ENCODE measurements around the gene LGALS16. TPM values are rescaled to one million over a fixed set of nuclear protein-coding genes. Genes with fewer than 3 reads are reported as not detected.
"Not testable (repeated sequence)": the region's sequence is repeated elsewhere in the genome, so short reads cannot be mapped to it uniquely, and the experiment has no call there.

LGALS16 gene
- total RNA-seq, 2 experiments from 2014 or later: not detected

DNA sequence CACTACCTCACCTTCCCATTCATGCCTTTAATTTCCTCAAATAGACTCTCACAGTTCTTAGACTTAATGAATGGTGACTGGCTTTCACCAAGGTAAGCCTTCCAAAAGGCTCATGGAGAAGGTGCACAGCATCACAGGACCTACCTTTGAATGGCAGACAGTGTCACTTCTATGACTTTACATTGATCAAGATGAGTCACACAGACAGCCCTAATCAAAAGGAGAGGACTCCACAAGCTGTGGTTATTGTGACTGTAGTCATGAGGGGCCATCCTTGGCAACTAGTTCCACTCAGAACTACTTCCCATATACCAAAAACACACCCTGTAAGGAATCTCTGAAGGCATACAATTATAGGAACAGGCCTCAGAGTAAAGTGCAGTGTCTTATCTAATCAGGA, 5.9 kb downstream of the LGALS16 start:
- Mint-ChIP-seq H3K36me3 (no peaks in the 10 kb centered on the region), H3K27ac (no peak overlapping the region), H3K4me3 (no peak overlapping the region), H3K9me3 (peaks cover 2% of the 10 kb centered on the region), H3K4me1 (no peaks in the 10 kb centered on the region), H3K27me3 (peaks cover 14% of the 10 kb centered on the region)
- no peak for DNase-seq

DNA sequence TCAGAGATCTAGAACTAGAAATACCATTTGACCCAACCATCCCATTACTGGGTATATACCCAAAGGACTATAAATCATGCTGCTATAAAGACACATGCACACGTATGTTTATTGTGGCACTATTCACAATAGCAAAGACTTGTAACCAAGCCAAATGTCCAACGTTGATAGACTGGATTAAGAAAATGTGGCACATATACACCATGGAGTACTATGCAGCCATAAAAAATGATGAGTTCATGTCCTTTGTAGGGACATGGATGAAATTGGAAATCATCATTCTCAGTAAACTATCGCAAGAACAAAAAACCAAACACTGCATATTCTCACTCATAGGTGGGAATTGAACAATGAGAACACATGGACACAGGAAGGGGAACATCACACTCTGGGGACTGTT, 14.1 kb downstream of the LGALS16 start:
- not testable (repeated sequence) for H3K36me3 Mint-ChIP-seq, H3K4me3 Mint-ChIP-seq, DNase-seq, H3K27ac Mint-ChIP-seq, H3K4me1 Mint-ChIP-seq, H3K9me3 Mint-ChIP-seq
- peaks cover 33% of the 10 kb centered on the region for H3K27me3 Mint-ChIP-seq

DNA sequence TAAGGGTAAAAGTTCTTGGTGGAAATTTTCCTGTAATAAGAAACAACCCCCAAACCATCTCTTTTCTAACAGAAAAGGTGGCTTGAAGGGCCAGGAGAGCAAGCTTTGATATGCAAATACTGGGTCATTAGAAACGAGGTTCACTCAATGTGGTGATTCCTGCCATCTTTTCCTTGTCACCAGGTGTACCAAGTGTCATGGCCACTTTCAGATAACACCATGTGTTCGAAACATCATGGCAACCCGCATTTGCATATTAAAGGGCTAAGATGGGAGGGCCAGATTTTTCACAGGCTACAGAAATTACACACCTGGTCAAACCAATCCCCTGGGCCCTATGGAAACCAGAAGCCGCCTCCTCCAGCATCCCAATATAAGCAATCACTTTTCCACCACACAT, 15.3 kb downstream of the LGALS16 start:
- H3K4me1 Mint-ChIP-seq: peaks cover 12% of the 10 kb centered on the region

DNA sequence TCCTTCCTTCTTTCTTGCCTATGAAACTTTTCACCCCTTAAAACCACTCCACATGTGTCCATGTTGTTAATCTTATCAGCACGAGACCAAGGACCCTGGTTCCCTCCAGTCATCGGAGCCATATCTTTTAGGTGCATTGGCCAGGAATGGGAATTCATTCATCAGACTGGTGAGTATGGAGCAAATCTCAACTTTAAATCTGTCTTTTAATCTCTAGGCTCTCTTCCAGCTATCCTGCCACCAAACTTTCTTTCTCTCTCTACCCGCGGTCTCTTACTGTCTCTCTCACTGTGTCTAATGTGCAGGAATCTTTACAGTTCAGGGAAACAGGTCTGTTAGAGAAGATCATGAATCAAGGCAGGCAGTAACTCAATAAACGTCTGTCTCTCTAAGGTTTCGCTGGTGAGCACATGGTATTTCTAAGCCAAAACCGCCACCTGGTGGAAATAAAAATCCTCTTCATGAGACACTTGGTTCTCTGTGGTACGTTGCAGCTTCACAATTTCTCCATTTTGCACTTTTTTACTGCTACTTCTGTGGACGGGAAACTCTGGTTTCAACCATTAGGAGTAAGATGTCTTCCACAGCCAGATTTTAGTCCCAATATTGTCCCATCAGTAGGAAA, 16.1 kb downstream of the LGALS16 start:
- H3K27me3 Mint-ChIP-seq: peaks cover 32% of the 10 kb centered on the region
- H3K4me3 Mint-ChIP-seq: no peak overlapping the region
- DNase-seq: peak; percentile 24
- H3K27ac Mint-ChIP-seq: no peak overlapping the region
- no peaks in the 10 kb centered on the region for H3K36me3 Mint-ChIP-seq
- no peaks in the 10 kb centered on the region for H3K9me3 Mint-ChIP-seq
- H3K4me1 Mint-ChIP-seq: peaks cover 15% of the 10 kb centered on the region

More for the DNA sequence above, 15.3 kb downstream of the LGALS16 start:
- no peak for DNase-seq
- Mint-ChIP-seq H3K27me3 (peaks cover 37% of the 10 kb centered on the region), H3K36me3 (no peaks in the 10 kb centered on the region), H3K9me3 (no peaks in the 10 kb centered on the region), H3K27ac (no peak overlapping the region), H3K4me3 (no peak overlapping the region)

DNA sequence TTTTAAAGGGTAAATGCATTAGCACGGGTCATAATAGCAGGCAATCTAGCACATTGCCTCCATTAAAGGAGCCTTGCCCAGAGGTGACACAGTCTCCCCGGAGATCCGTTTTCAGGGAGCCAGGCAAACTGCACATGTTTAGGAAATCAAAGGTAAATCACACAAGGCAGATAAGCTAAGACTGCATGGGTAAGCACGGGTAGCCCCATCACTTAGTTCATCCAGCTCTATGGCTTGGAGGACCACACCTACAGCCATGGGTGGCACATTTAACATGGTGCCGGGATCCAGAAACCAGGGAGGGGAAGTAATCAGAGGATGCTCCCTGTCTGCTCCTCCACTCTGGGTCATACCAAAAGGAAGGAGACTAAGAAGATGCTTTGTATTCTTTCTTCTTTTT, 16.8 kb downstream of the LGALS16 start:
- H3K36me3 Mint-ChIP-seq: no peaks in the 10 kb centered on the region

DNA sequence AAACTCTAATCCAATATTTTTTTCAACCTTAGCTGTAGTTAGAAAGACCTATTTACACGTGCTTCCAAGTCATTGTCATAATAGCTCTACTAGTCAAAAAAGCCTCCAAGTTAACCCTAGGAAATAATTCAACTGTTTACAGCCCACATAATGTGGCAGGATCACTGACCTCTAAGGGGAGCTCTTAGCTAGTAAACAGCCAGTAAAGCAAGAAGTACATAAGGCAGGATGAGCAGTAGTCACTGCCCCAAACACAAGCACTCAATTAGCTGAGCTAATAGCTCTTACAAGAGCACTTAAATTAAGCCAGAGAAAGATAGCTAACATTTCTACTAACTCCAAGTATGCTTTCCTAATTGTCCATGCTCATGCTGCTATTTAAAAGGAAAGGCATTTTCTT, 18.1 kb downstream of the LGALS16 start:
- not testable (repeated sequence) for H3K27ac Mint-ChIP-seq, H3K36me3 Mint-ChIP-seq, H3K9me3 Mint-ChIP-seq, H3K4me3 Mint-ChIP-seq, DNase-seq
- Mint-ChIP-seq H3K27me3 (peaks cover 24% of the 10 kb centered on the region), H3K4me1 (peaks cover 26% of the 10 kb centered on the region)

More for the DNA sequence above, 16.8 kb downstream of the LGALS16 start:
- H3K4me3 Mint-ChIP-seq: no peak overlapping the region
- no peak overlapping the region for H3K27ac Mint-ChIP-seq
- DNase-seq: no peak
- H3K4me1 Mint-ChIP-seq: peaks cover 15% of the 10 kb centered on the region
- H3K9me3 Mint-ChIP-seq: no peaks in the 10 kb centered on the region
- H3K27me3 Mint-ChIP-seq: peaks cover 26% of the 10 kb centered on the region

DNA sequence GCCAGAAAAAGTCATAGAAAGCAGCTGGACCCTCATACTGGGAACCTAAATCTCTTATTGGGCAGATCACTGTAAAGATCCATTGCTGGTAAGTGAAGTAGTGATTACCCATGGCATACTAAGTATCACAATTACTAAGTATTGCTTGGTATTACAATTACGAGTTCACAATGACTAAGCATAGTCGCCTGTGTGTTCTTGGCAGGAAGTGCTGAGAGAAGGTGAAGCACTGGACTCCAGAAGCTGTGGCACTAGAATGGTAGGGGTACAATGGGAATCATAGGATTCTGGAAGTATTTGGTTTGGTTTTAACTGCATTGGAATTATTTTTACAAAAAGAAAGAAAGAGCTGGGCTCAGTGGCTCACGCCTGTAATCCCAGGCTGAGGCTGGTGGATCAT, 20.3 kb downstream of the LGALS16 start:
- Mint-ChIP-seq H3K4me1 (peaks cover 36% of the 10 kb centered on the region), H3K4me3 (no peak overlapping the region), H3K27me3 (peaks cover 24% of the 10 kb centered on the region), H3K9me3 (no peaks in the 10 kb centered on the region), H3K27ac (peak overlapping the region; percentile 52), H3K36me3 (no peaks in the 10 kb centered on the region)
- no peak for DNase-seq

DNA sequence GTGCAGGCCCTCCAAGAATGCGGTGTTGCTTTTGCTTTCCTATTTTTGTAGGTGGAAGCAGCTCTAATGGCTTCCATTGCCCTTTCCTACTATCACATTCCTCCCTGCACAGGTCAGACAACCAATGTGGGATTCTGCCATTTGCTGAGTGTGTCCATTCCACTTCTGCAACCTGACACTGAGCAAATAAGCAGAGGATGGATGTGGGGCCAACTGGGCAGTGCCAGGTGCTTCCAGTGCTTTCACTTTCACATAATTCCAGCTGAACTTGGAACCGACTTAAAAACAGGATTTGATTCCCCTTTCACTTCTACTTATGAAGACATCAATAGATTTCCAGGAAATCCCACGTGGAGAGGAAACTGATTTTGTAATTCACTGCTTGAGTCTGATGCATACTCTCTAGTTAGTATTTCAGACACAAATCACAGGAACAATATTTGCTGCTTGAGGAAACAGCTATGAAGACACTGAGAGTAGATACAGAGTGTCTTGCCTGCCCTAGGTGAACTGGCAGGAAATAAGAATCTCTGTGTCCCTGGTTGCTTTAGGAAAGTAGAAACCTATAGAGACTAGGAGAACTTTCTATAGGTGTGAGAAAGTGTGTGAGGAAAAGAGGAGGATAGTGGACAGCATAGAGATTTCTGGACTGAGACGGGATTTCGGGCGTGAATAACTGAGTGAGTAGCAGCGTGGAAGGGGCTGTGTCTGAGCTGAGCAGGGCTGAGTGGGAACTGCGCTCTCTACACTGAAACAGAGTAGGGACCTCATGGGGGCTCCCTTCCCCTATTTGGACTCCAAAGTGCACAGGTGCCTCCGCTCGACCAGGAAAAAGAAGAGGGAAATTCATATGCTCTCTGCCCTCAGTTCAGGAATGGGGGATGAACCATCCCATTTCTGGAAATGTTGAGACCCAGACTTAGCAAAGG, 22.5 kb downstream of the LGALS16 start:
- H3K27ac Mint-ChIP-seq: peak overlapping the region; percentile 76
- peaks cover 28% of the 10 kb centered on the region for H3K4me1 Mint-ChIP-seq
- H3K36me3 Mint-ChIP-seq: no peaks in the 10 kb centered on the region
- DNase-seq: no peak
- no peak overlapping the region for H3K4me3 Mint-ChIP-seq
- H3K9me3 Mint-ChIP-seq: no peaks in the 10 kb centered on the region
- peaks cover 22% of the 10 kb centered on the region for H3K27me3 Mint-ChIP-seq

DNA sequence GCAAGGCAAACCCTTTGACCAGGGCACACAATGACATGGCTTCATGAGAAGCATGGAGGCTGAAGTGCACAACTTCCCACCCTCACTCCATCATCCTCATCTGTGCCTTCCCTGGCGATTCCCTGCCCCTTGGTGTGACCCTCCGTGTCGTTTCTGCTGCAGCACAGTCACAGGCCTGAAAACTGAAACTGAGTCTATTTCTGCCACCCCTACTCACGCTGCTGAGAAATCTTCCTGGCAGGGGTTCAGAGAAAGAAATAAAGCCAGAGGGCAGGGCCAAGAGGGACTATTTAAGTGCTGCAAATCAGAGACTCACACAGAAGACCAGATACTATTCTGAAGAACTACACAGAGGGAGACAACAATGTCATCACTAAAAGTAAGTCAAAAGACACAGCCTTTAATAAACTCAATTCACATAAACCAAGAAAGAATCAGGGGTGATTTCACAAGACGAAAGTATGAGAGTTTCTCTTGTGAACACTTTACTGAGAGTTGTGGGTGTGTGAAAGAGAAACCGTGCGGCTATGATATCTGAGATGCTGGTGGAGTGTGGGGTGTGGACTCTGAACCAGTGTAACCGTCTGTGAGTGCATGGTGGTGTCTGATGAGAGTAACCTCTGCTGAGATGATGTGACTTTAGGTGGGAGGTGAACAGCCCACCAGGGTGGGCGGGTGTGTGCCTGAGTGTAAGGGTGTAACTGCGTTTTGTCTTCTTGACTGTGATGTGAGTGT, 23.5 kb downstream of the LGALS16 start:
- Mint-ChIP-seq H3K27me3 (peaks cover 14% of the 10 kb centered on the region), H3K36me3 (no peaks in the 10 kb centered on the region), H3K4me1 (peaks cover 28% of the 10 kb centered on the region), H3K27ac (peak overlapping the region; percentile 77), H3K9me3 (no peaks in the 10 kb centered on the region), H3K4me3 (peak overlapping the region; percentile 18)
- peak; percentile 25 for DNase-seq

DNA sequence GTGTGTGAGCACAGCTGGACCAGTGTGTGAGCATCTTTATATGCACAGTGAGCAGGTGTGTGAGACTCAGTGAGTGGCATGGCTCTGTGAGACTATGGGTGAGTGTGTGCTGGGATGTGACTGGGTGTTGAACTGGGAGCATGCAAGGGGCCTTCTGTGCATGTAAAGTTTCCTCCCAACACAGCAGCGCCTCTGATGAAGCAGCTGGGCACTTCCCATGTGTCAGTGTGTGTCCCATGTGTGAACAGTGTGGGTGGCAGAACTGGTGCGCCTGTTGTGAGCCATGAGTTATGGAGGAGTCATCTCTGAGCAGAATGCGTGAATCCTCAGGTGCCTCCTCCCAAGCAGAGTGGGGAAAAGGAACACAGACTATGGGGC, 24.1 kb downstream of the LGALS16 start:
- Mint-ChIP-seq H3K27me3 (peaks cover 14% of the 10 kb centered on the region), H3K4me3 (peak overlapping the region; percentile 18), H3K4me1 (peaks cover 28% of the 10 kb centered on the region), H3K27ac (peak overlapping the region; percentile 77), H3K9me3 (no peaks in the 10 kb centered on the region), H3K36me3 (no peaks in the 10 kb centered on the region)
- DNase-seq: no peak

DNA sequence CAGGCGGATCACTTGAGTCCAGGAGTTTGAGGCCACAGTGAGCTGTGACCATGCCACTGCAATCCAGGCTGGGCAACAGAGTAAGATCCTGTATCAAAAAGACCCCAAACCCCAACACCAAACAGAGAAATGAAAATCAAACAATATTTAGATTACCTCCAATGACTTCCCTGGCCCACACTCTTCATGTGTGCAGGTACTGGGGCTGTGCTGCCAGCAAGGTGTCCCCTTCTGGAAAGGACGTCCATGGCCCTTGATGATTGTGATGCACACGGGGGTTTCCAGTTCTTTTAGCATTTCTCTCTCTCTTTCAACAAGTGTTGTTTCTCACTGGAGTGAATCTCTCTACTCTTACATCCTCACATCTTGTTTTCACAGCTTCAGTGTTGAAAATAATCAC, 24.9 kb downstream of the LGALS16 start:
- no peaks in the 10 kb centered on the region for H3K36me3 Mint-ChIP-seq
- peaks cover 27% of the 10 kb centered on the region for H3K4me1 Mint-ChIP-seq
- H3K4me3 Mint-ChIP-seq: no peak overlapping the region
- peaks cover 11% of the 10 kb centered on the region for H3K27me3 Mint-ChIP-seq
- DNase-seq: no peak
- no peaks in the 10 kb centered on the region for H3K9me3 Mint-ChIP-seq
- H3K27ac Mint-ChIP-seq: no peak overlapping the region

DNA sequence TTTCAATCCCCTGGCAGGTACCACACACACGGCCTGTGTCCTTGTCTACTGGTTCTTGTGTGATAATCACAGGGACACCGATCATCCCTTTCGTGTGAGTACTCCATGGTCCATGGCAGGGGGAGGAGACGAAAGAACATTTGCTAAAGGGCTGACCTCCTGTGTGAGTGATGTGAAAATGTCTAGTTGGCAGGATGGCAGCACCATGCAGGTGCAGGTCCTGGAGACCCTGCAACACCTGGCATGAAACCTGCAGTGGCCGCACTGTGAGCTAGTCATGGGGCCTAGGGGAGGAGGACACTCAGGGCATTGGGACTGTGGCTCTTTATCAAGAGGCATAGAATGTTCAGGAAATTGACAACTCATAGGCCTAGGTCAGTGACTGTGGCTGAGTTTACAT, 25.7 kb downstream of the LGALS16 start:
- H3K9me3 Mint-ChIP-seq: no peaks in the 10 kb centered on the region
- no peak overlapping the region for H3K27ac Mint-ChIP-seq
- peaks cover 8% of the 10 kb centered on the region for H3K27me3 Mint-ChIP-seq
- DNase-seq: no peak
- H3K36me3 Mint-ChIP-seq: no peaks in the 10 kb centered on the region
- no peak overlapping the region for H3K4me3 Mint-ChIP-seq
- H3K4me1 Mint-ChIP-seq: peaks cover 21% of the 10 kb centered on the region

DNA sequence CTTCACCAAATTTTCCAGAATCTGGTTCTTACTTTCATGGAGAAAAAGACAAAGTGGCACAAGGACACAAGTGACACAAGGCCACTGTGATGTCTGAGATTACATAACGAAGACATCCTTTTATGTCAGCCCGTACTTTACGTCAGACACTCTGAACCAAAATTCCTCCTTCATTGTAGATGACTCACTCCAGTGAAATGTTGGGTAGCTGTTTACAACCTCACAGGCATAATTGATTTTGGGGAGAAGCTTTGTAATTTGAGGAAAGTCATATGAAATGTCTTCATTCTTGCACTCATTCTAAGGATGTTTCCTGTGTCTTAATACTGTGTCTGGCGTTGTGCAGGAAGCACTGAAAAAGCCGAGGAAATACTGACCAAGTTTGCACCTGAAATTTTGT, 28.6 kb downstream of the LGALS16 start:
- DNase-seq: no peak
- Mint-ChIP-seq H3K4me3 (no peak overlapping the region), H3K36me3 (no peaks in the 10 kb centered on the region), H3K4me1 (peaks cover 6% of the 10 kb centered on the region), H3K27me3 (peaks cover 8% of the 10 kb centered on the region), H3K27ac (no peak overlapping the region), H3K9me3 (no peaks in the 10 kb centered on the region)

DNA sequence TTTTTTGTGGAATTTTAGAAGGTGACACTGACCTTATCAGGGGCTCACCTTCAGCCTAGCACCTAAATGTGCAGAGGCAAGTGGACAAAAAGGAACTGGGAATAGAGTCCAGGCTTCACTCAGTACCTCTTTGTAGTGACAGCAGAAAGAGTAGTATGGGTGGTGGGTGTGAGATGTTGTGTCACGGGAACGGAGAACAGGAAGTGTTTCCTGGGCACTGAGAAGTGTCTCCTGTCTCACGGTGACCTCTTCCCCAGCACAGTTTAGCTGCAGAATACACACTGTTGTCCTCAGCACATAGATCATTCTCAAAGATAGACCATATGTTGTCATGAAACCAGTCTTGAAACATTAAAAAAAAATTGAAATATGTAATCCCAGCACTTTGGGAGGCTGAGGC, 31.0 kb downstream of the LGALS16 start:
- no peaks in the 10 kb centered on the region for H3K36me3 Mint-ChIP-seq
- no peak for DNase-seq
- no peaks in the 10 kb centered on the region for H3K9me3 Mint-ChIP-seq
- H3K27me3 Mint-ChIP-seq: peaks cover 12% of the 10 kb centered on the region
- no peak overlapping the region for H3K4me3 Mint-ChIP-seq
- no peak overlapping the region for H3K27ac Mint-ChIP-seq
- H3K4me1 Mint-ChIP-seq: no peaks in the 10 kb centered on the region

DNA sequence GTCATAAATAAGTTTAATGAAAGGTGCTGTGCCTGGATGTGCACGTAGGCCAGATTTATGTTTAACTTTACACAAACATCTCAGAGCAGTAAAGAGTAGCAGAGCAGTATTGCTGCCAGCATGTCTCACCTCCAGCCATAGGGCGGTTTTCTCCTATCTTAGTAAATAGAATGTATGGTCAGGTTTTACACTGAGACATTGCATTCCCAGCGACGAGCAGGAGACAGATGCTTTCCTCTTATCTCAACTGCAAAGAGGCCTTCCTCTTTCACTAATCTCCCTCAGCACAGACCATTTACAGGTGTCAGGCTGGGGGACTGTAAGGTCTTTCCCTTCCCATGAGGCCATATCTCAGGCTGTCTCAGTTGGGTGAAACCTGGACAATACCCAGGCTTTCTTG, 32.9 kb downstream of the LGALS16 start:
- not testable (repeated sequence) for H3K36me3 Mint-ChIP-seq, H3K9me3 Mint-ChIP-seq, DNase-seq, H3K4me3 Mint-ChIP-seq, H3K27ac Mint-ChIP-seq, H3K4me1 Mint-ChIP-seq, H3K27me3 Mint-ChIP-seq
